Fibroblast of the aortic adventitia (primary cell): ENCODE data around the gene FAM156B. TPM values are rescaled to one million over a fixed set of nuclear protein-coding genes. Genes with fewer than 3 reads are reported as not detected.
"Not testable (repeated sequence)": the region's sequence is repeated elsewhere in the genome, so short reads cannot be mapped to it uniquely, and the experiment has no call there.

Source experiments
- DNase-seq: peaks from one replicate; pipeline ENCODE4 v3.0.0-alpha.2; 2010; ENCODE audit warnings: low read depth
- H3K4me3 ChIP-seq: 2 replicates; pipeline ENCODE4 v1.5.1; 2011; ENCODE audit warnings: low read depth, mild to moderate bottlenecking, control low read depth, low read length, moderate library complexity
- total RNA-seq: library from RNA; depleted of rRNA; stranded (reverse); fragments of >200 nt; gene quantifications from 2 replicates; pipeline ENCODE4 v1.2.3, GENCODE V29; 2012; ENCODE audit warnings: low replicate concordance
- TF ChIP-seq, protein P1 (sequence below): IDR thresholded peaks from 2 replicates; pipeline ENCODE4 v1.5.1; 2011; ENCODE audit warnings: mild to moderate bottlenecking, low read length, control low read depth, inconsistent platforms; ENCODE audit not compliant: insufficient read depth

The FAM156B gene
- total RNA-seq, 1 donor: 7.9 TPM

DNA sequence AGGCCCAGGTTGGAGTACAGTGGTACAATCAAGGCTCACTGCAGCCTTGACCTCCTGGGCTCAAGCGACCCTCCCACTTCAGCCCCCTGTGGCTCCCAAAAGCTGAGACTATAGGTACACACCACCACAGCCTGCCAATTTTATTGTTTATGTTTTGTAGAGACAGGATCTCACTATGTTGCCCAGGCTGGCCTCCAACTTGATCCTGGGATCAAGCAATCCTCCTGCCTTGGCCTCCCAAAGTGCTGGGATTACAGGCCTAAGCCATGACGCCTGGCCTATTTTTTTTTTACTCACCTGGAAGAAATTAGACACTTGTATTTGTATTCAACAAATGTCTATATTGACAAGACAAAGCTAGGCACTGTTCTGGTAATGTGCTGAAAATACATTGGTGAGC lies 36.1 kb downstream of the FAM156B start:
- H3K4me3 ChIP-seq: no peak overlapping the region
- DNase-seq: no peak
- TF ChIP-seq, protein P1, sequence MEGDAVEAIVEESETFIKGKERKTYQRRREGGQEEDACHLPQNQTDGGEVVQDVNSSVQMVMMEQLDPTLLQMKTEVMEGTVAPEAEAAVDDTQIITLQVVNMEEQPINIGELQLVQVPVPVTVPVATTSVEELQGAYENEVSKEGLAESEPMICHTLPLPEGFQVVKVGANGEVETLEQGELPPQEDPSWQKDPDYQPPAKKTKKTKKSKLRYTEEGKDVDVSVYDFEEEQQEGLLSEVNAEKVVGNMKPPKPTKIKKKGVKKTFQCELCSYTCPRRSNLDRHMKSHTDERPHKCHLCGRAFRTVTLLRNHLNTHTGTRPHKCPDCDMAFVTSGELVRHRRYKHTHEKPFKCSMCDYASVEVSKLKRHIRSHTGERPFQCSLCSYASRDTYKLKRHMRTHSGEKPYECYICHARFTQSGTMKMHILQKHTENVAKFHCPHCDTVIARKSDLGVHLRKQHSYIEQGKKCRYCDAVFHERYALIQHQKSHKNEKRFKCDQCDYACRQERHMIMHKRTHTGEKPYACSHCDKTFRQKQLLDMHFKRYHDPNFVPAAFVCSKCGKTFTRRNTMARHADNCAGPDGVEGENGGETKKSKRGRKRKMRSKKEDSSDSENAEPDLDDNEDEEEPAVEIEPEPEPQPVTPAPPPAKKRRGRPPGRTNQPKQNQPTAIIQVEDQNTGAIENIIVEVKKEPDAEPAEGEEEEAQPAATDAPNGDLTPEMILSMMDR: no peak

- TF ChIP-seq, protein P1: no peak
- DNase-seq: no peak
- peak overlapping the region; percentile 98 for H3K4me3 ChIP-seq
These were observed 37.0 kb downstream of the FAM156B start for GRCh38 chrX:52933976-52934703.

DNA sequence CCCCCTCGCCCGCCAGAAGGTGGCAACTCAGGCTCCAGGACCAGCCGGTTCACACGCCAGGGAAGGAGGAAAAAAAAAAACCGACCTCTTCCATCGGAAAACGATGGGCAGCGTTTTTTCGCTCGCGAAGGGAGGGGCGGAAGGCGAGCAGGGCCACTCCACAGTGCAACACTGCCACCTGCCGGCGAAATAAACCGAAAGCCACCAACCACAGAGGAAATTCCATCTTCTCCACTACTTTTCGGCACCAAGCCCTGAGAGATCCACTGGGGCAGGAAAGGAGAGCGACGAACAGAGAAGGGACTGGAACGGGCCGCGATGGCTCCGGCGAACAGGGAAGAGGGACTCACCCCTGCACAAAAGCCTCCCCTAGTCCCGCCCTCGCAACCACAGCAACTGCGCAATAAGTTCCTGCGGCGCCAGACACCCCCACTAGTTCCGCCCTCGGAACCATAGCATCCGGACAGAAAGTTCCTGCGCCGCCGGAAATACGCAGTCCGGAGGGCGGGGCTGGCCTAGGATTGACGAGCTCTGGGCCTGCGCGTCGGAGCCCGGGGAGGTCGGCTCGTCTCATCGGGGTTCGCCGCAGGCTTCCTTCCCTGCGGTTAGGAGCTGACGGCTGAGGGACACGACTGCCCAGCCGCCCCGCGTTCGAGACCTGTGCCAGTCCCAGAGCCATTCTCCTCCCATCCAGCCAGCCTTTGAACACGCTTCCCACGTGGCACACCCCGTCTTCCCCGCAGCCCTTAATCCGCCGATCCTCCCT lies 37.8 kb downstream of the FAM156B start:
- H3K4me3 ChIP-seq: peak overlapping the region; percentile 98
- TF ChIP-seq, protein P1: peak; percentile 86
- peak; percentile 97 for DNase-seq

GRCh38 chrX:52935470-52935784 lies 38.3 kb downstream of the FAM156B start:
- DNase-seq: not testable (repeated sequence)
- TF ChIP-seq, protein P1: peak; percentile 16
- peak overlapping the region; percentile 98 for H3K4me3 ChIP-seq

- DNase-seq, H3K4me3 ChIP-seq: not testable (repeated sequence)
These were observed 43.6 kb downstream of the FAM156B start for GRCh38 chrX:52940704-52941103.

- not testable (repeated sequence) for DNase-seq, H3K4me3 ChIP-seq
These were observed 44.6 kb downstream of the FAM156B start for GRCh38 chrX:52941728-52942127.

- H3K4me3 ChIP-seq, DNase-seq: not testable (repeated sequence)
These were observed 48.8 kb downstream of the FAM156B start for GRCh38 chrX:52945838-52946494.

DNA sequence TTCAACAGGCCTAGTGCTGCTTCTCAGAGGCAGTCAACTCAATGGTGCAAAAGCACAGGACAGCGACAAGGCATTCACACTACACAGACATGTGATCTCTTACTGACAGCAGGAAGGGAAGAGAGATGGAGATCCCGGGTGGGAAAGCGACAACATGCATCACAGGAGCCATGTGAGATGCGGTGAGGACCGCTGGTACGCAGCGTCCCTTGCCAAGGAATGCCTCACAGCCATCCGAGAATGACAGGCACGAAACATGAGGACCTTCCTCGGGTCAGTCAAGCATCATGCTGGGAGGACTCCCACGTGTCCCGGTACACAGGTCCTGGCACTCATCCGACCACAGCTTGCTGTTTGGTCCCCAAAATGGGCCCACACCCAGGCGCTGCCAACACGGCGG lies 50.4 kb downstream of the FAM156B start:
- not testable (repeated sequence) for DNase-seq, H3K4me3 ChIP-seq

- DNase-seq, H3K4me3 ChIP-seq: not testable (repeated sequence)
These were observed 51.1 kb downstream of the FAM156B start for GRCh38 chrX:52948265-52948664.

- not testable (repeated sequence) for DNase-seq, H3K4me3 ChIP-seq
These were observed 52.2 kb downstream of the FAM156B start for GRCh38 chrX:52949325-52949724.

DNA sequence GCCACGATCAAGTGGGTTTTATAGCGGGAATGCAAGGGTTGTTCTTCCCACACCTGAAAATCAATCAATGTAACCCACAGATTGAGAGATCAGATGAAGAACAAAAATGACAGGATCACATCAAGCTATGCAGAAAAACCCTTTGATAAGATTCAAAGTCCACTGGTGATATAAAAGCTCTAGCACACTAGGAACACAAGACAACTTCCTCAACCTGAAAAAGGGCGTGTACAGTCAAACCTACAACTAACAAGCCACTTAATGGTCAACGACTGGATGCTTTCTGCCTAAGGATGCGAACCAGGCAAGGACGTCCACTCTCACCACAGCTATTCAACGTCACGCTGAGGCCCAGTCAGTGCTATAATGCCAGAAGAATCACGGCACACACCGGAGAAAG lies 52.8 kb downstream of the FAM156B start:
- not testable (repeated sequence) for H3K4me3 ChIP-seq

More for the DNA sequence above, 52.8 kb downstream of the FAM156B start:
- not testable (repeated sequence) for DNase-seq
